Gastrocnemius medialis (tissue), 4 donors: ENCODE measurements around the gene GNB1L. TPM values are rescaled to one million over a fixed set of nuclear protein-coding genes. Genes with fewer than 3 reads are reported as not detected.

ENCODE experiments used
- ATAC-seq, 2 donors: fragments of 150-250 bp; one replicate each; pipeline ENCODE4 v1.9.1; 2016
- DNase-seq, 2 donors: peaks; one replicate each; pipeline ENCODE4 v3.0.0-alpha.2; 2019
- H3K27ac ChIP-seq, 4 donors: fragments of 200-600 bp; sonication (generic); 1 replicate in 1 of 4; 2 replicates in 3 of 4; pipeline ENCODE4 v1.5.1; 2016 to 2018; ENCODE audit warnings: mild to moderate bottlenecking in 2 of 4, moderate library complexity in 1 of 4
- H3K27me3 ChIP-seq, 3 donors: fragments of 200-600 bp; sonication (generic) in 2 of 3; 1 replicate in 1 of 3; 2 replicates in 2 of 3; pipeline versions ENCODE4 v1.5.1 to v1.6.0; 2016 to 2019; ENCODE audit warnings: mild to moderate bottlenecking in 1 of 3, moderate library complexity in 1 of 3
- H3K36me3 ChIP-seq, 2 donors: fragments of 200-600 bp; sonication (generic) in 1 of 2; one replicate each; pipeline ENCODE4 v1.5.1; 2017 to 2018
- H3K4me1 ChIP-seq, 2 donors: fragments of 200-600 bp; sonication (generic) in 1 of 2; one replicate each; pipeline ENCODE4 v1.5.1; 2016 to 2017; ENCODE audit warnings: mild to moderate bottlenecking in 2 of 2
- H3K4me3 ChIP-seq, 4 donors: fragments of 200-600 bp; sonication (generic) in 3 of 4; 1 replicate in 1 of 4; 2 replicates in 3 of 4; pipeline ENCODE4 v1.5.1; 2016 to 2019; ENCODE audit warnings: mild to moderate bottlenecking in 2 of 4
- H3K9me3 ChIP-seq, 3 donors: fragments of 200-600 bp; sonication (generic) in 2 of 3; 1 replicate in 1 of 3; 2 replicates in 2 of 3; pipeline ENCODE4 v1.5.1; 2016 to 2019
- CTCF ChIP-seq, 5 experiments: fragments of 450-650 bp in 3 of 5; fragments of 200-600 bp in 2 of 5; sonication (generic) in 2 of 5; IDR thresholded peaks in 4 of 5; conservative IDR thresholded peaks in 1 of 5; 1 replicate in 4 of 5; 2 replicates in 1 of 5; pipeline ENCODE4 v1.5.1; 2016 to 2019; ENCODE audit warnings: antibody characterized with exemption in 5 of 5, mild to moderate bottlenecking in 3 of 5, moderate library complexity in 3 of 5
- POLR2A ChIP-seq, 2 donors: fragments of 450-650 bp; IDR thresholded peaks; one replicate each; pipeline ENCODE4 v1.6.1; 2017; ENCODE audit warnings: antibody characterized with exemption in 2 of 2, mild to moderate bottlenecking in 2 of 2, moderate library complexity in 2 of 2
- in situ Hi-C, 4 donors: fragments of 200-750 bp; cut with MboI; loops; one replicate each; pipeline versions ENCODE4 v1.15.0 to v1.8.0; 2017; ENCODE audit warnings: low sequenced_read_pairs in 4 of 4
- intact Hi-C: fragments of 100-400 bp; cut with DNase I; formaldehyde crosslinking; loops from one replicate; pipeline ENCODE4 v1.15.1; 2023; ENCODE audit warnings: low total_unique reads
- total RNA-seq, 4 donors: library from RNA; depleted of rRNA; stranded (reverse); fragments of >200 nt; gene quantifications; one replicate each; pipeline versions ENCODE4 v1.1.0 to v1.2.3, GENCODE V29; 2016

The GNB1L gene
- total RNA-seq, 4 donors from 2014 or later, result 4.4 to 9.6 (median 6.7) TPM

- H3K27me3 ChIP-seq, result no peaks in the 10 kb centered on the region
- no peak overlapping the region for H3K27ac ChIP-seq
- in situ Hi-C loops (no loop called here), intact Hi-C loops (no loop called here)
- ATAC-seq, result no peak
- DNase-seq, result no peak
- no peaks in the 10 kb centered on the region for H3K36me3 ChIP-seq
- peaks cover 0 to 12% of the 10 kb centered on the region in 2 donors for H3K4me1 ChIP-seq
- no peaks in the 10 kb centered on the region for H3K9me3 ChIP-seq
- TF ChIP-seq POLR2A (IDR thresholded peaks at IDR 0.05), result no peak
- no peak for TF ChIP-seq CTCF (IDR thresholded peaks at IDR 0.05 in 4 of 5, conservative IDR thresholded peaks at IDR 0.05 in 1 of 5)
- no peak overlapping the region for H3K4me3 ChIP-seq
Measured at GRCh38 chr22:19882446-19883381, 28.0 kb upstream of the GNB1L start.

GRCh38 chr22:19880786-19881569, 26.3 kb upstream of the GNB1L start:
- intact Hi-C loops (no loop called here), in situ Hi-C loops (no loop called here)
- TF ChIP-seq CTCF (IDR thresholded peaks at IDR 0.05 in 4 of 5, conservative IDR thresholded peaks at IDR 0.05 in 1 of 5), result no peak
- TF ChIP-seq POLR2A (IDR thresholded peaks at IDR 0.05), result no peak
- H3K27me3 ChIP-seq, result no peaks in the 10 kb centered on the region
- no peak overlapping the region for H3K4me3 ChIP-seq
- H3K36me3 ChIP-seq, result no peaks in the 10 kb centered on the region
- H3K9me3 ChIP-seq, result no peaks in the 10 kb centered on the region
- H3K27ac ChIP-seq, result no peak overlapping the region
- ATAC-seq (peak in 1 of 2 donors; percentile 21), DNase-seq (peak in 1 of 2 donors; percentile 9)
- peaks cover 0 to 9% of the 10 kb centered on the region in 2 donors for H3K4me1 ChIP-seq

GRCh38 chr22:19879992-19880785, 25.5 kb upstream of the GNB1L start:
- Histone ChIP-seq H3K27ac (no peak overlapping the region), H3K36me3 (no peaks in the 10 kb centered on the region), H3K4me1 (peaks cover 0 to 9% of the 10 kb centered on the region in 2 donors), H3K9me3 (no peaks in the 10 kb centered on the region), H3K27me3 (no peaks in the 10 kb centered on the region), H3K4me3 (no peak overlapping the region)
- TF ChIP-seq CTCF (IDR thresholded peaks at IDR 0.05 in 4 of 5, conservative IDR thresholded peaks at IDR 0.05 in 1 of 5) (no peak), POLR2A (IDR thresholded peaks at IDR 0.05) (no peak)
- ATAC-seq (no peak), DNase-seq (peak in 1 of 2 donors; percentile 8)
- intact Hi-C loops, result no loop called here
- in situ Hi-C loops, result no loop called here

- Histone ChIP-seq H3K4me3 (no peak overlapping the region), H3K4me1 (peaks cover 0 to 9% of the 10 kb centered on the region in 2 donors), H3K27me3 (no peaks in the 10 kb centered on the region), H3K36me3 (no peaks in the 10 kb centered on the region), H3K27ac (no peak overlapping the region), H3K9me3 (no peaks in the 10 kb centered on the region)
- TF ChIP-seq CTCF (IDR thresholded peaks at IDR 0.05 in 4 of 5, conservative IDR thresholded peaks at IDR 0.05 in 1 of 5) (no peak), POLR2A (IDR thresholded peaks at IDR 0.05) (no peak)
- ATAC-seq, result no peak
- intact Hi-C loops, result no loop called here
- in situ Hi-C loops, result no loop called here
- DNase-seq, result no peak
Measured at GRCh38 chr22:19879643-19879991, 24.9 kb upstream of the GNB1L start.
